Activated B cell treated with CpG ODN at 0.5 μM for 24 hours (primary cell): ENCODE measurements around the gene LRCH1. TPM values are rescaled to one million over a fixed set of nuclear protein-coding genes. Genes with fewer than 3 reads are reported as not detected.
A peak's percentile ranks its signal among the peaks of the same experiment; 100 is the strongest.

Experiments used
- ATAC-seq: fragments of 200-7000 bp; cut with Tn5 transposase; one replicate; pipeline ENCODE4 v1.10.0; 2021; ENCODE audit warnings: low read depth, mild to moderate bottlenecking, moderate library complexity
- CTCF ChIA-PET: fragments of 350-600 bp; sonication (Branson Sonifier 250); formaldehyde crosslinking; loops from one replicate; lab custom pipeline; 2021; ENCODE audit warnings: antibody characterized with exemption; lab: Charles Lee
- POLR2A ChIA-PET: fragments of 350-600 bp; sonication (Branson Sonifier 250); formaldehyde crosslinking; loops from one replicate; lab custom pipeline; 2021; ENCODE audit warnings: antibody characterized with exemption; lab: Charles Lee
- DNase-seq: peaks from one replicate; pipeline ENCODE4 v3.0.0; 2022
- H3K27ac Mint-ChIP-seq: one replicate; pipeline ENCODE4 v1.8.0; 2020; ENCODE audit warnings: mixed read lengths
- H3K27me3 Mint-ChIP-seq: one replicate; pipeline ENCODE4 v1.8.0; 2021; ENCODE audit warnings: mixed read lengths
- H3K36me3 Mint-ChIP-seq: one replicate; pipeline ENCODE4 v1.8.0; 2021; ENCODE audit warnings: low read depth, mixed read lengths
- H3K4me1 Mint-ChIP-seq: one replicate; pipeline ENCODE4 v1.8.0; 2021; ENCODE audit warnings: mixed read lengths
- H3K4me3 Mint-ChIP-seq: one replicate; pipeline ENCODE4 v1.8.0; 2020; ENCODE audit warnings: mild to moderate bottlenecking, mixed read lengths
- H3K9me3 Mint-ChIP-seq: one replicate; pipeline ENCODE4 v1.8.0; 2020; ENCODE audit warnings: mixed read lengths
- intact Hi-C: fragments of 100-400 bp; cut with micrococcal nuclease; formaldehyde crosslinking; loops from one replicate; pipeline ENCODE4 v1.15.1; 2024
- total RNA-seq: library from RNA; stranded (reverse); gene quantifications from 2 replicates; pipeline ENCODE4 v1.2.3, GENCODE V29; 2022
- TF ChIP-seq, protein P1 (sequence below): fragments of 200-600 bp; IDR thresholded peaks from one replicate; pipeline ENCODE4 v1.8.0; 2022; ENCODE audit warnings: antibody characterized with exemption, mild to moderate bottlenecking

Gene LRCH1
- total RNA-seq, 1 donor from 2014 or later = 46.3 TPM

DNA sequence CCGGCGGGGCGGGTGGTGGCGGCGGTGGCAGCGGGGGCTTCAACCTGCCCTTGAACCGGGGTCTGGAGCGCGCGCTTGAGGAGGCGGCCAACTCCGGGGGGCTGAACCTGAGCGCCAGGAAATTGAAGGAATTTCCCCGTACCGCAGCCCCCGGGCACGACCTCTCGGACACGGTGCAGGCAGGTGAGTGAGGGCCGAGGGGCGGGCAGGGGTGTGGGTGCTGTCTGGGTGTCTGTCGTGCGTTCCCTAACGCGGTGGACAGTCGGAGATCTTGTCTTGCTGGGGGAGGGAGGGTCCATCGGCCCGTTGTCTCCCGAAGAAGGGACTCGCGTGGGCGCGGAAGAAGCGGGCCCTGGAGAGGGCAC, 533 bp downstream of the LRCH1 start:
- intact Hi-C loops = loop anchor here (1.0 to 10.0 kb wide), 5 partner anchors 44 to 1979 kb away; partner anchors contain the start of genes ESD, LCP1, TSC22D1 and ZC3H13
- DNase-seq (peak; percentile 52), ATAC-seq (peak; percentile 1)
- peaks cover 17% of the 10 kb centered on the region for H3K36me3 Mint-ChIP-seq
- ChIA-PET POLR2A (interaction anchor here (0.5 to 3.7 kb wide), 25 partner anchors 10 to 168 kb away, joined by 3 to 45 read pairs (median 4); no protein-coding TSS in a partner anchor), CTCF (interaction anchor here (2.7 to 3.9 kb wide), 5 partner anchors 42 to 163 kb away, joined by 14 to 168 read pairs (median 49); no protein-coding TSS in a partner anchor)
- peak overlapping the region; percentile 96 for H3K4me3 Mint-ChIP-seq
- peaks cover 53% of the 10 kb centered on the region for H3K4me1 Mint-ChIP-seq
- no peaks in the 10 kb centered on the region for H3K27me3 Mint-ChIP-seq
- H3K9me3 Mint-ChIP-seq = no peaks in the 10 kb centered on the region
- peak overlapping the region; percentile 94 for H3K27ac Mint-ChIP-seq
- TF ChIP-seq, protein P1, sequence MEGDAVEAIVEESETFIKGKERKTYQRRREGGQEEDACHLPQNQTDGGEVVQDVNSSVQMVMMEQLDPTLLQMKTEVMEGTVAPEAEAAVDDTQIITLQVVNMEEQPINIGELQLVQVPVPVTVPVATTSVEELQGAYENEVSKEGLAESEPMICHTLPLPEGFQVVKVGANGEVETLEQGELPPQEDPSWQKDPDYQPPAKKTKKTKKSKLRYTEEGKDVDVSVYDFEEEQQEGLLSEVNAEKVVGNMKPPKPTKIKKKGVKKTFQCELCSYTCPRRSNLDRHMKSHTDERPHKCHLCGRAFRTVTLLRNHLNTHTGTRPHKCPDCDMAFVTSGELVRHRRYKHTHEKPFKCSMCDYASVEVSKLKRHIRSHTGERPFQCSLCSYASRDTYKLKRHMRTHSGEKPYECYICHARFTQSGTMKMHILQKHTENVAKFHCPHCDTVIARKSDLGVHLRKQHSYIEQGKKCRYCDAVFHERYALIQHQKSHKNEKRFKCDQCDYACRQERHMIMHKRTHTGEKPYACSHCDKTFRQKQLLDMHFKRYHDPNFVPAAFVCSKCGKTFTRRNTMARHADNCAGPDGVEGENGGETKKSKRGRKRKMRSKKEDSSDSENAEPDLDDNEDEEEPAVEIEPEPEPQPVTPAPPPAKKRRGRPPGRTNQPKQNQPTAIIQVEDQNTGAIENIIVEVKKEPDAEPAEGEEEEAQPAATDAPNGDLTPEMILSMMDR = no peak

DNA sequence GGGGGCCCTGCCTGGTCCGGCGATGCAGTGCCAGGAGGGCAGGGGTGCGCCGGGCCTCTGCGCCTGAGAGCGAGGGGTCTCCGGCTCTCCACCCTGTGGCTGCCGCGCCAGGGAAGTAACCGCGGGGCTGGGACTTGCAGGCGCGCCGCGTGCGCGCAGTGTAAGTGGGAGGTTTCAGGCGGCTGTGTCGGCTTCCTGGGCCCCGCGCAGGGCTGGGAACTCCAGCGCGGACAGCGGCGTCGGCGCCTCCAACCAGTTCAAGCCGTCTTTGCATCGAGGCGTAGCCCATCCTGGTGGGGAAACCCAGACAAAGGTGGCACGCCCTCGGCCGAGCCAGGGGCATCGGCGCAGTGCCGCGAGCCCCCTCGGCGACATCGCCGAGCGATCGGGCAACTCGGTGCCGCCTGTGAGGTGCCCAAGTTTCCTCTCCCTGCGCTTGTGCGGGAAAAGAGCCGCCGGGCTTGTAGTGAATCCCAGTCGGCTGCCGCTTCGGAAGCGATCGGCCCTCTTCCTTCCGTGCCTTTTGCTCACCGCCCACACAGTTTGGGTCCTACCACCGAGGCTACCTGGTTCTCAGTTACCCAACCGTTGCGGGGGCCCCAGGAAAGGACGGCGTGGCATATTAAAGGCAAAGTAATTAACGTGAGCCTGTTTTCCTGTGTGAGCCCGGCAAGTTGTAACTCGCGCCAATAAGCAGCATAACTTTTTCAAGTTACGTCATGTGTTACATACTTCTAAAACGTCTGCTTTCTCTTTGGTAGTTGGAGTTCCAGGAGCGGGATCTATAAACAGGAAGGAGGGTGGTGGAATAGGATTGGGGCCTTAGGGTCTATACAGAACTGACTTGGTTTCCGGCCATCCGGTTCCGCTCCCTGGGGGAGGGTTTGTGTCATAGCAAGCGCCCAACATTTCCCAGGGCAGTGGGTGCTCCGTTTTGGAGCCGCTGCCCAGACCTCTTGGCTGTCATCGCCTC, 1.2 kb downstream of the LRCH1 start:
- intact Hi-C loops = loop anchor here (1.0 to 10.0 kb wide), 10 partner anchors 24 to 1979 kb away; partner anchors contain the start of genes ESD, LCP1, RUBCNL and TSC22D1
- no peaks in the 10 kb centered on the region for H3K27me3 Mint-ChIP-seq

DNA sequence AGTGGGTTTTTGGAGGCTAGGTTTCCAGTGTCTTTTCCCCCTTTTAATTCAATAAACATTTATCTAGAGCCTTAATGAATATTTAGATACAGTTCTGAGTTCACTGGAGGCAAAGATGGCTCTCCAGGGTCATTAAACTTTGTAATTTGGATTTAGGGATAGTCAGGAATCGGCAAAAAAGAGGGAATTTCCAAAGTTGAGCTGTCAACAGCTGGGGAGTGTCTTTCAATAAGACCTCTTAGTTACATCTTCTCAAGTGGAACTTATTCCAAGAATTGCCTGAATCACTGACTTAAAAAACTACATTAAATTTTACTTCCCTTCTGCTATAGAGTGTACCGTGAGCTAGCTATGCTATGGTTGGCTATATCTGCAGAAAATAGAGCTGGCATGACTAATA, 2.0 kb downstream of the LRCH1 start:
- peaks cover 53% of the 10 kb centered on the region for H3K4me1 Mint-ChIP-seq
- no peak for ATAC-seq
- H3K4me3 Mint-ChIP-seq = peak overlapping the region; percentile 96

More for the DNA sequence above, 1.2 kb downstream of the LRCH1 start:
- H3K9me3 Mint-ChIP-seq = no peaks in the 10 kb centered on the region
- H3K27ac Mint-ChIP-seq = peak overlapping the region; percentile 94
- peak overlapping the region; percentile 96 for H3K4me3 Mint-ChIP-seq
- TF ChIP-seq, protein P1 = no peak
- peak; percentile 72 for DNase-seq
- peaks cover 17% of the 10 kb centered on the region for H3K36me3 Mint-ChIP-seq
- ATAC-seq = peak; percentile 57
- POLR2A ChIA-PET = interaction anchor here (0.5 to 3.7 kb wide), 17 partner anchors 12 to 140 kb away, joined by 3 to 45 read pairs (median 6); no protein-coding TSS in a partner anchor
- CTCF ChIA-PET = interaction anchor here (3.9 kb wide), 1 partner anchor 162 kb away, joined by 168 read pairs; no protein-coding TSS in a partner anchor
- H3K4me1 Mint-ChIP-seq = peaks cover 53% of the 10 kb centered on the region

DNA sequence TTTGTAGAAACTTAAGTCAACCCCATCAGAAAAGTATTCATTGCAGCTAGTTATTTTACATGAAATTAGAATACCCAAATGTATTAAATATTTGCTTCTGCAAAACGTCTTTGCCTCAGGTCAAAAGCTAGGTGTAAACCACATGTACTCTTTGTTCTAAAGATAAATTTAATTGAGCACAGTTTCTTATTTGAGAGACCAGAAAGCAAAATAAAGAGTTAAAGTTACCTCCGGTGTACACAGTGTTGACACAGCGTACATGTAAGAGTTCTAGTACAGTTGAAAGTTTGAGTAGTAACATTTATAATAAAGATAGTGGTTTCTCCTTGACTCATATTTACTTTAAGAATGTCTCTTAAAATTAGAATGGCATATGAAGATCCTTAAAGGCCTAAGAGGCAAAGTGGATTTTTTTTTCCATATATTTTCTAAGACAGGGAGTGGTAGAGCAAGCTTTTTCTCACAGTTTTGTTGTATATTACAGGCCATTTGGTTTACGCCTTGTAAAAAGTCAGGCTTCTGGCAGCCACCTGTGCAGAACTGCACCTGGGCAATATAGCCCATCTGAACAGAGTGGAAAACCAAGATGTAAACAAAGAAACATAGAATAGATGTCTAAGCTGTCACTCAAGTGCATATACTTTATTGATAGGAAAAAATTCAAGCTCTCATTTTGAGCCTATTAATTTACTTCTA, 2.9 kb downstream of the LRCH1 start:
- ChIA-PET CTCF (interaction anchor here (1.1 to 1.4 kb wide), 2 partner anchors 20 to 124 kb away, joined by 4 to 8 read pairs; no protein-coding TSS in a partner anchor), POLR2A (interaction anchor here (0.6 to 1.7 kb wide), 9 partner anchors 11 to 78 kb away, joined by 3 to 20 read pairs (median 3); no protein-coding TSS in a partner anchor)
- no peak for ATAC-seq
- intact Hi-C loops = loop anchor here (1.0 to 10.0 kb wide), 4 partner anchors 10 to 1981 kb away; partner anchors contain the start of genes RUBCNL and TSC22D1
- H3K36me3 Mint-ChIP-seq = peaks cover 17% of the 10 kb centered on the region
- H3K4me1 Mint-ChIP-seq = peaks cover 53% of the 10 kb centered on the region
- H3K9me3 Mint-ChIP-seq = no peaks in the 10 kb centered on the region
- H3K4me3 Mint-ChIP-seq = peak overlapping the region; percentile 96
- H3K27ac Mint-ChIP-seq = peak overlapping the region; percentile 94
- TF ChIP-seq, protein P1 = no peak
- no peak for DNase-seq
- H3K27me3 Mint-ChIP-seq = no peaks in the 10 kb centered on the region

More for the DNA sequence above, 2.0 kb downstream of the LRCH1 start:
- DNase-seq = no peak
- Mint-ChIP-seq H3K36me3 (peaks cover 17% of the 10 kb centered on the region), H3K27me3 (no peaks in the 10 kb centered on the region), H3K27ac (peak overlapping the region; percentile 94), H3K9me3 (no peaks in the 10 kb centered on the region)
- ChIA-PET POLR2A (interaction anchor here (0.6 to 1.7 kb wide), 10 partner anchors 11 to 79 kb away, joined by 3 to 20 read pairs (median 5); no protein-coding TSS in a partner anchor), CTCF (interaction anchor here (1.4 kb wide), 1 partner anchor 125 kb away, joined by 8 read pairs; no protein-coding TSS in a partner anchor)
- intact Hi-C loops = loop anchor here (1.0 to 10.0 kb wide), 9 partner anchors 11 to 1980 kb away; partner anchors contain the start of genes LCP1, RUBCNL and TSC22D1
- TF ChIP-seq, protein P1 = no peak
